HL-60/S4 (cell line): Measurements from ENCODE around the gene CRTAC1.

Source experiments
- in situ Hi-C: fragments of 300-500 bp; cut with MboI; formaldehyde crosslinking; loops from 2 replicates; pipeline ENCODE4 v1.14.3; 2022; ENCODE audit warnings: low sequenced_read_pairs

Gene CRTAC1

DNA sequence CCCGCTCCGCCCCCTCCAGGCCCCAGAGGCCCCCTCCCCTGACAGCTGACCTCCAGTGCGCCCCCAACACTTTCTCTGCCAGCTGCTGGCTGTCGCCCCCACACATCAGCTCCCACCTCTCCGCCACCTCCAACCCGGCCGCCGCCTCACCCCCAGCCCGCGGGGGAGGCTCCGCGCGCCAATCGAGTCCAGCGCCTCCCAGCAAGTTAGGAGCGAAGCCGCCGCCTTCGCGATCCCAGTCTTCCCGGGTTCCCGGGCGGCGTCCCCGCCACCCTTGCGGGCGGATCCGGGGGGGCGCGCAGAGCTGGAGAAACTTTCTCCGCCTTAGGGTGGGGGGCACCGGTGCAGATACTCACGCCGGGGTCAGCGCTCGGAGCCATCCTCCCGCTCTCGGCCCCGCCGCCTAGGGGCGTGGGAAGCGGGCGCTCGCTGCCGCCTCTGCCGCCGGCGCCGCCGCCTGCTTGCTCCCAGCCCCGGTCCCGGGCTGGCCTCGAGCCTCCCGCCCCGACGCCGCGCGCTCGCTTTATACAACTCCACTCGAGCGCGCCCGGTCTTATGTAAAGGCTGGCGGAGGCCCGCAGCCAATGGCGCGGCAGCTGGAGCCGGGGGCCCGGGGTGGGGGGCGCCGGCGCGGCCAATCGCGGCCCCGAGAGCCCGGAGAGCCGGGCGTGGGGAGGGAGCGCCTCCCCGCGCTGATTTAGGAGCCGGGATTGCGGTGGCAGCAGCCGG lies at the start of gene CRTAC1:
Gene CRTAC1 (minus strand): TSS at position 529 of the 729 bp plus-strand sequence. CDS start 149 bp downstream, at position 380.
- in situ Hi-C loops = no loop called here

DNA sequence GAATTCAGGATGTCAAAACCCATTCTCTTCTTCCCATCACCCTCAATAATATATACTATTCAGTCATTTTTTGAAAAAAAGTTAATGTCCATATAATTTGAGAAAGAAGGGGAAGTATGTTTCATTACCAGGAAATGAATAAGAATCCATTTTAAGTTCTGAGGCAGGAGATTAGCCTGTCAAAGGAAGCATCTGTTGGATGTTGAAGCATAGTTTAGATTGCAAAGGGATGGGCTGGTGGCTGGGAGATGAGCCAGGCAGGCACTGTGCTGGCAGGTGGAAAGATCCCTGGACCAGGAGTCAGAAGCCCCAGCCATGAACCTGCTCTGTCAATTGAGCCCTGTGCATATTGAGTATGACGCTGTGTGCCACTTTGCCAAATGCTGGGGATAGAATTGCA lies 48.4 kb upstream of the CRTAC1 start:
- in situ Hi-C loops = no loop called here

DNA sequence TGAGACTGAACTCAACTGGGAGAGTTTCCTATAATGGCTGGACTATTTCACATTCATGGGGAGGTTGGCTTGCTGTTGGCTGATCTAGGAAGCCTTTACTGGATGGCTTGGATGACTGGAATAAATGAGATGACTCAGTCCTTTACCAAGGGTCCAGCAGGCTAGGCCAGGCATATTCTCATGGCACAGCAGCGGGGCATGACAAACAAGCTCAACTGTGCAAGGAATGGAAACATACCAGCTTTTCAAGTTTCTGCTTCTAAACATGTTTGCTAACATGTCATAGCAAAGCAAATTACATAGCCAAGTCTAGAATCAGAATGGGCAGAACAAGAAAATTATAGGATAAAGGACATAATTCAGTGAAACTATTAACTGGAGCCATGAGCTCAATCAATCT lies 46.8 kb upstream of the CRTAC1 start:
- in situ Hi-C loops = no loop called here

DNA sequence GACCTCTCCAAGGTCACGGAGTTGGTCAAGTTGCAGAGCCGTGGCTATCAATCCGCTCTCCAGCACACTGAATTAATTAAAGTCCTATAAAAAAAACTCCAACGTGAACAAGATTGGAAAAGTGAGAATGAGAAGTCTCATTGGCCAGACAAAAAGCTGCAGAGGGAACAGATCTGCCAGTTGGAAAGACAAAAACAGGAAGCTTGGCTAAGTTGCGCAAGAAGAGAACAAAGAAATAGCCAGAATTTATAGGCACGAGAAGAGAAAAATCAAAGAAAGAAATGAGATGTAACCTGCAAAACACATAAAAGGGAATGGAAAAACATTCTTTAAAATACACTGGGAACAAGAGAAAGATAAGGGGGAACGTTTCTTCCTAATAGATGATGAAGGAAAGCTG lies 45.7 kb upstream of the CRTAC1 start:
- in situ Hi-C loops = no loop called here

DNA sequence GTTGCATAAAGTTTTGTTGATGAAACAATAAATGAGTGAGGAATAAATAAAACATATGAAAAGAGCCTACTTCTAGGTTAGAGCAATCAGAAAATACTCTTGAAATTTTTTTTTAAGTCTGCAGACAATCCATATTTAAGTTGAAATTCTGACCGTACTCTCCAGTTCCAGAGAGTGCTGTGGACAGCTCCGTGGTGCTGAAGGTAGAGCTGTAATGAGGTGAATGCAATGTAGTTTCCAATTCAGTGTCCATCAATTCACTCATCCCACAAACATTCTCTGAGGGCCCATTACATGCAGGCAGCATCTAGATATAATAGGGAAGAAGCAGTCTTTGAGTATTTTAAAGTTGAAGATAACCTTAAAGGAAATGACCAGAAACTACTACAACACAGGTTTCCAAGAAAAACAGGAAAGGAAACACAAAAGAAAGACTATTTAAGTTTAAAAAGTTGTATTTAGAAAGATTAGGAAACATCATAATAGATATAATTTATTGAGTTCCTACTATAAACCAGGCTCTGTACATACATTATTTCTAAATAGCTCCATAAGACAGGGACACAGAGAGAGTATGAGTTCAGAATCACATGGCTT lies 44.0 kb upstream of the CRTAC1 start:
- in situ Hi-C loops = no loop called here

GRCh38 chr10:98067165-98067564 lies 36.7 kb upstream of the CRTAC1 start:
- in situ Hi-C loops = no loop called here

- in situ Hi-C loops = no loop called here
Observed at GRCh38 chr10:98063740-98064027, 33.3 kb upstream of the CRTAC1 start.

GRCh38 chr10:98062424-98062823 lies 32.0 kb upstream of the CRTAC1 start:
- in situ Hi-C loops = no loop called here

DNA sequence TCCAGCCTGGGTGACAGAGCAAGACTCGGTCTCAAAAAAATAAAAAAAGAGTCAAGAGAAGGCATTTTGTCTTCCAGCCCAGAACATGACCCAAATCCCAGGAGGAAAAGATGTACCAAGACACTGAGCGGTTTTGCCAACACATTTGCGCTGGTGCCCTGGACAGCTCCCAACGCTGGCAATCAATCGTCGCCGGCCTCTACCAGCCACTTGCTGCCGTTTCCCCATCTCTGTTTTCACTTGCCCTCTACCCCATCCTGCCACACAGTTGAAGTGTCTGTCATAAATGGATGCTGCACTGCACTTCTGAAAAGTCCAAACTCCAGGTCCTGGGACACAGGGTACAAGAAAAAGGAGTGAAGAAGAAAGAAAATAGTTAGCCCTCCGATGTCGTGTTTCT lies 29.7 kb upstream of the CRTAC1 start:
- in situ Hi-C loops = no loop called here

DNA sequence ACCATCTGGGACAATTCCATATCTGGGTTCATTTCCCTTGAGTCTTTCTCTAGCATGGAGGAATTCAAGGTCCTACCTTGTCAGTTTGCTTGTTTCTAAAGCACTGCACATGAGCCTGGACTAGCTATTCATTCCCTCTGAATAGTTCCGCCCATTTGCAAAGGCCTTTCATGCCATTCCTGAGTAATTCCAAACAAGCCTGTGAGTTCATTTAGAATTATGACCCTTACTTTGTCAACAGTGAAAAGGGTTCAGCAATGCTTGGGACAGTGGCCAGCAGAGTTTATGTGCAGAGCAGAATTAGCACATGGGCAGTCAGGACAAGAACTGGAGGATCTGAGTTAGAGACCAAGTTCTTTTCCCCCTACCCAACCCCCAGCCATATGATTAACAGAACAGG lies 27.9 kb upstream of the CRTAC1 start:
- in situ Hi-C loops = no loop called here

- in situ Hi-C loops = no loop called here
Observed at GRCh38 chr10:98055841-98056516, 25.6 kb upstream of the CRTAC1 start.

DNA sequence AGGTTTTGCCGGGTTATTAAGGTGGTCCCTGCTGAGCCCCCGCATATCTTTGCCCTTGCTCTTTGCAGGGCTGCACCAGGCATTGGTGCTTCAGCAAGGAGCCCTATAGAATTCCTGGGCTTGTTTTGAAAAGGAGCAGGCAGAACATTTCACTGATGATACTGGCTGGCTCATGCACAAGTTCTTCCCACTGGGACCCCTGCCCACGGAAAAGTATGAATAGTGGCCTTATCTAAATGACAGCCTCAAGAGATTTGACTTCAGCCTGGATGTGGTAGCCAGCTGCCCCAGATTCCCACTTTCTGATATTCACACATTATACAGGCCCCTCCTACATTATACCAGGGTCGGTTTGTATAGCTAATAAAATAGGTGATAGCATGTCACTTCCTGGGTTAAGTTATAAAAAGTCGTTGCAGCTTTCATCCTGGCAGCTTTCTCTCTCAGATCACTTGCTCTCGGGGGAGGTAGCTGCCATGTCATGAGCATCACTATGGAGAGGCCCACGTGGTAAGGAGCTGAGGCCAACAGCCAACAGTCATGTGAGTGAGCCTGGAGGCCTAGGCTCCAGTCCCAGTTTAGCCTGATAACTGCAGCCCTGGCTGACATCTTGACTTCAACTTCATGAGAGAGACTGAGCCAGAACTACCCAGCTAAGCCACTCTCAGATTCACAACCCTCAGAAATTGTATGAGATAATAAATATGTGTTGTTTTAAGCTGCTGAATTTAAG lies 16.8 kb upstream of the CRTAC1 start:
- in situ Hi-C loops = no loop called here

- in situ Hi-C loops = no loop called here
Observed at GRCh38 chr10:98045785-98046389, 15.5 kb upstream of the CRTAC1 start.

- in situ Hi-C loops = no loop called here
Observed at GRCh38 chr10:98041352-98042043, 11.1 kb upstream of the CRTAC1 start.

DNA sequence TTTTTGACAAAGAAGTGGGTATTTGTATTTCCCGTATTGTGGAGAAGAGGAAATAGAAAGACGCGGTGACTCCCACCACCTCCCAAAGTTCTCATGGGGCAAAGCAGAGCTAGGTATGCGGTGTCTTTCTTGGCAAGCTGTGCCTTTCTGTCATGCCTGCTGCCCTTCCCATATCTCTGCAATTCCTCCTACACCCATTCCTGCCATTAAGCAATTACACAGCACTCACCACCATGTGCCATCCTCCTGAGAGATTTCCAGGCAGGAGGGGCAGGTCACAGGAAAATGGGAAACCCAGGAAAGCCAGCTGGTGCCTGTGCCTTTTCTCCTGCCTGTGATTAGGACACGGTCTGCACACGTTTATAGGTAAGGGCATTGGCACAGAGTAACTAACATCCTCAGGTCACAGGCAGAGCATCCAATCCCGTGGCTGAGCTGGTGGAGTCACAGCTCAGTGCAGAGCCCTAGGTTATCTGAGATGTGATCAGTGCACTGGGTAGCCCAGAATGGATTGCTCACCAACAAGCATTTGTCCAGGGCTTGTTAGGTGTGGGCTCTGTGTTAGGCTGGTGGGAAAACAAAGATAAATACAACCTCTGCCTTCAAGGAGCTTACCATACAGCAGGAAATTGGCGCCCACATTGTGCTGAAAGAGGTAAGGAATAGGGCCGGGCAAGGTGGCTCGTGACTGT lies 9.4 kb upstream of the CRTAC1 start:
- in situ Hi-C loops = no loop called here

GRCh38 chr10:98038288-98038687 lies 7.9 kb upstream of the CRTAC1 start:
- in situ Hi-C loops = no loop called here

GRCh38 chr10:98035599-98035998 lies 5.2 kb upstream of the CRTAC1 start:
- in situ Hi-C loops = no loop called here

DNA sequence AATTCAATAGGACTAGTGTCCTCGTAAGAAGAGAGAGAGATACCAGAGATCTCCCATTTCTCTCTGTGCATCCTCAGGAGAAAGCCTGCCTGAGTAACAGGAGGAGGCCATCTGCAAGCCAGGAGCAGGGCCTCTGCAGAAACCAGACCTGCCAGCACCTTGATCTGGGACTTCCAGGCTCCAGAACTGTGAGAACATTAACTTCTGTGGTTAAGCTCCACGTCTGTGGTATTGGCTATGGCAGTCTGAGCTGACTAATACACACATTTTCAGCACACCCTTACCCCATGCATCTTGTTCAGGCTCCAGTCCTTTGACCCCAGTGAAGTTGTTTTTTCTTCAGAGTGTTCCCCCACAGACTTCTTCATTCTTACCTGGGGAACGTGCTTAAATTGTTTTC lies 3.1 kb upstream of the CRTAC1 start:
- in situ Hi-C loops = no loop called here

DNA sequence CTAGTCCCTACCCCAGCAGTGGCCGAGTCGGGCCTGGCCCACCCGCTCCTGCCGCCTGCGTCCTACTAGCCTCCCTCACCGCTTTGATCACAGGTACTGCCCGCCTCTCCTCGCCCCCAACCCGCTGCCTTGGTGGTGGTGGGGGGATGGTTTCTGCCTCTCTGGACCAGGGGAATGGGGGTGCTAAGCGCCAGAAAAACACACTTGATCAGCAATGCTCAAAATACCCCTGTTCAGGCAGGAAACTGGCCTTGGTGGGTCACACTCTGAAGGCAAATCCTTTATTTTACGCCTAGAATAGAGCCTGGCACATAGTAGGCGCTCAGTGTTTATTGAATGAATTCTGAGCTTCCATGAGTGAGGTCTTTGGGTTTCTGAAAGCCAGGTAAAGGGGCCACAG lies 1.0 kb upstream of the CRTAC1 start:
- in situ Hi-C loops = no loop called here

DNA sequence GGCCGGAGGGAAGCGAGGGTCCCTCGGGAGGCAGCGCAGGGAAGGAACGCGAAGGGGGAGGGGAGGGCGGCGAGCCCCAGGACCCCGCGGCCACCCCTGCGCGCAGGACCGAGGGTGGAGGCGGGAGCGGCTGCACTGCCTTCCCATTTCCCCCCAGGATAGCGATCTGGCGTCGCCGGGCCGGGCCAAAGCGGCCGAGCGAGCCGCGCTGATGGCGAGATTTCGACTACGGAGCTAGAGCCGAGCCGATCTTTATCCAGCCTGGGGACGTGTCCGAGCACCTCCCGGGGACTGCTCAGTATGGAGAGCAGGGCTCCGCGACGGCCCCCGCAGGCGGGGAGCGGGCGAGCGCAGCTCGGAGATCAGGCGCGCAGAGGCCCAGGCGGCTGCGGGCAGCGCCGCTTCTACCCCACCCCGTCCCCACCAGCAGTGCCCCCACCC lies 590 bp upstream of the CRTAC1 start:
- in situ Hi-C loops = no loop called here
